Heart left ventricle (tissue), 16 donors: ENCODE results near the gene HLA-DQB2. TPM values are rescaled to one million over a fixed set of nuclear protein-coding genes. Genes with fewer than 3 reads are reported as not detected.

Source experiments
- ATAC-seq, 4 donors: fragments of 200-7000 bp; cut with Tn5 transposase; one replicate each; pipeline ENCODE4 v1.9.1; 2020 to 2022; ENCODE audit warnings: moderate library complexity in 4 of 4, mild to moderate bottlenecking in 3 of 4, moderate number of reproducible peaks in 1 of 4
- DNase-seq, 5 donors: peaks; one replicate each; pipeline ENCODE4 v3.0.0-alpha.2; 2020
- H3K27ac ChIP-seq, 12 donors: fragments of 200-600 bp; sonication (generic) in 4 of 12; one replicate each; pipeline versions ENCODE4 v1.5.0 to v1.8.0; 2016 to 2022; ENCODE audit warnings: mild to moderate bottlenecking in 2 of 12
- H3K27me3 ChIP-seq, 9 donors: fragments of 200-600 bp; sonication (generic) in 2 of 9; one replicate each; pipeline versions ENCODE4 v1.5.1 to v1.8.0; 2016 to 2022; ENCODE audit warnings: mild to moderate bottlenecking in 3 of 9
- H3K36me3 ChIP-seq, 9 donors: fragments of 200-600 bp; sonication (generic) in 2 of 9; one replicate each; pipeline versions ENCODE4 v1.5.0 to v1.8.0; 2018 to 2022; ENCODE audit warnings: mild to moderate bottlenecking in 2 of 9
- H3K4me1 ChIP-seq, 12 donors: fragments of 200-600 bp; sonication (generic) in 4 of 12; one replicate each; pipeline versions ENCODE4 v1.5.0 to v1.8.0; 2016 to 2022; ENCODE audit warnings: mild to moderate bottlenecking in 3 of 12
- H3K4me3 ChIP-seq, 12 donors: fragments of 200-600 bp; sonication (generic) in 4 of 12; one replicate each; pipeline versions ENCODE4 v1.5.0 to v1.8.0; 2017 to 2022; ENCODE audit warnings: mild to moderate bottlenecking in 9 of 12, moderate library complexity in 4 of 12
- H3K9me3 ChIP-seq, 12 donors: fragments of 200-600 bp; sonication (generic) in 4 of 12; one replicate each; pipeline versions ENCODE4 v1.5.0 to v1.8.0; 2016 to 2022; ENCODE audit warnings: mild to moderate bottlenecking in 1 of 12
- CTCF ChIP-seq, 12 donors: fragments of 200-600 bp; sonication (generic) in 4 of 12; IDR thresholded peaks; one replicate each; pipeline versions ENCODE4 v1.5.0 to v1.8.0; 2018 to 2022; ENCODE audit warnings: antibody characterized with exemption in 12 of 12, mild to moderate bottlenecking in 5 of 12
- POLR2A ChIP-seq, 2 donors: fragments of 450-650 bp; IDR thresholded peaks; one replicate each; pipeline ENCODE4 v1.6.1; 2017; ENCODE audit warnings: antibody characterized with exemption in 2 of 2, mild to moderate bottlenecking in 2 of 2, moderate library complexity in 2 of 2
- intact Hi-C, 10 donors: fragments of 100-400 bp; cut with DNase I; formaldehyde crosslinking; loops; one replicate each; pipeline versions ENCODE4 v1.11.1 to v1.14.2; 2022
- microRNA-seq, 4 donors: library from miRNA; unstranded; fragments of <30 nt; microRNA quantifications; one replicate each; pipeline versions ENCODE4 to v1.2.0, GENCODE V29; 2017 to 2020
- polyA plus RNA-seq, 2 donors: library from polyadenylated mRNA; stranded (reverse); fragments of 200-250 nt; gene quantifications; one replicate each; pipeline ENCODE4 v1.2.3, GENCODE V29; 2013
- total RNA-seq, 9 donors: library from RNA; depleted of rRNA in 2 of 9; stranded (reverse); fragments of >200 nt in 2 of 9; fragmentation: NEBNext Ultra II Directional in 3 of 9; extraction: Animal tissue kit (Norgen Biotek cat#: 25700) in 3 of 9; gene quantifications; one replicate each; pipeline versions ENCODE4 v1.1.0 to v1.2.4, GENCODE V29; 2016 to 2023
- donor health status: ischemic (EF 13 %, LVEDD 7.1; RV severe dilation, severe dysfunction).
- donor health status: healthy with polysubstance abuse.
- donor health status: DM: no; HTN: yes; CAD: no.
- donor health status: DM: no; HTN: no; CAD: no.
- donor health status: ischemic (EF 25% LVEDD 6.9; RV normal size, moderate dysfunction).
- donor health status: ischemic (EF 25% LVEDD 5.7; RV mildly dilated, moderate dysfunction).
- donor health status: healthy.
- donor health status: DM: yes; HTN: yes; CAD: no.
- donor health status: ischemic (EF 35%, LVEDD 5.7; RV mildly dilated, moderate dysfunction).
- donor health status: nonischemic (EF 11% LVEDD 7.7; RV severe dilation, severe dysfunction).
- donor health status: DM: yes; HTN: yes; CAD: no.
- donor health status: PGD.
- donor health status: ischemic (EF 29% LVEDD 5.4; RV normal size, mild dysfunction).
- donor health status: nonischemic (EF 23%, LVEDD 6.1; RV moderate dilation, normal function).

Gene HLA-DQB2
- total and polyA plus RNA-seq, 11 donors, result 0.55 to 26.4 (median 1.5) TPM; not detected in 5

DNA sequence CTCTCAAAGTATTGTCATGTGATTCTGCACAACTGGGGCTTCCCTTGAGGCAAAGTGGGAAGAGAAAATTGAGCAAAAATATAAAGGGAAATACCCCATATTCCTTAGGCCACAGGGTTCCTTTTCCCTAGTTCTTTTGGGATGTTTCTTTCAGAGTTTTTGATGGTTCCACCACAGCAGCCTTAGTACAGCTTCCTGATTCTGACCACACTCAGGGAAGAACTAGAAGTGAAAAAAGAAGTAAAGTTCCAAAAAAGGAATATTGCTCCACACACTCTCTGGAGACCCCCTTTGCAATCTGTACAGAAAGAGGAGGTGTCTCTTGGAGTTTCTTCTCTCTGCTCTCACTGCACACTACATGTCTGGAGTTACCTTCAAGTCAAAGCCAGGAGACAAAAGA, 50.1 kb downstream of the HLA-DQB2 start:
- intact Hi-C loops, result loop anchor here in 2 of 10 donors (5.0 to 10.0 kb wide), 2 partner anchors 69 to 72 kb away; no protein-coding TSS in a partner anchor
- DNase-seq, result no peak

GRCh38 chr6:32709625-32710024, 53.7 kb downstream of the HLA-DQB2 start:
- H3K4me1 ChIP-seq, result no peaks in the 10 kb centered on the region
- ATAC-seq (no peak), DNase-seq (no peak)
- H3K36me3 ChIP-seq, result no peaks in the 10 kb centered on the region
- no peak overlapping the region for H3K4me3 ChIP-seq
- no peaks in the 10 kb centered on the region for H3K27me3 ChIP-seq
- H3K27ac ChIP-seq, result no peak overlapping the region
- no peak for TF ChIP-seq POLR2A (IDR thresholded peaks at IDR 0.05)
- TF ChIP-seq CTCF (IDR thresholded peaks at IDR 0.05), result no peak
- intact Hi-C loops, result loop anchor here in 6 of 10 donors (5.0 to 10.0 kb wide), 5 partner anchors 73 to 465 kb away; no protein-coding TSS in a partner anchor
- no peaks in the 10 kb centered on the region for H3K9me3 ChIP-seq

More for the DNA sequence above, 50.1 kb downstream of the HLA-DQB2 start:
- Histone ChIP-seq H3K4me1 (no peaks in the 10 kb centered on the region), H3K27ac (no peak overlapping the region), H3K27me3 (peaks cover 0 to 12% (median 0%) of the 10 kb centered on the region in 9 donors), H3K36me3 (no peaks in the 10 kb centered on the region), H3K9me3 (no peaks in the 10 kb centered on the region), H3K4me3 (no peak overlapping the region)
- ATAC-seq, result no peak
- TF ChIP-seq POLR2A (IDR thresholded peaks at IDR 0.05) (no peak), CTCF (IDR thresholded peaks at IDR 0.05) (no peak)

Small RNA genes lying within 50 kb of the gene (microRNA-seq; reads per million reads assigned to microRNA genes)
- 0 reads per million in 4 donors for gene MIR3135B

Other genes starting within 250 kb of the HLA-DQB2 start
- 10 to 100 TPM in 8 of 9 donors, 1 to 10 TPM in 1; 1.3 to 93.6 (median 50.7) TPM for gene HLA-DRB5, start 233.2 kb downstream of the HLA-DQB2 start, total RNA-seq
- gene HLA-DRB5, start 233.2 kb downstream of the HLA-DQB2 start, polyA plus RNA-seq, result 1 to 10 TPM in 1 of 2 donors, under 1 TPM in 1; 0.38 to 2.7 TPM
- 100 to 1,000 TPM in 3 of 9 donors, 10 to 100 TPM in 6; 12.3 to 404 (median 86.3) TPM for gene HLA-DRB1, start 173.7 kb downstream of the HLA-DQB2 start, total RNA-seq
- 10 to 100 TPM; 32.3 to 76.3 TPM for gene HLA-DRB1, start 173.7 kb downstream of the HLA-DQB2 start, polyA plus RNA-seq
- 100 to 1,000 TPM in 1 of 9 donors, 10 to 100 TPM in 5, 1 to 10 TPM in 2, not detected in 1; 1.2 to 154 (median 14.1) TPM for gene HLA-DQA1, start 126.1 kb downstream of the HLA-DQB2 start, total RNA-seq
- 1 to 10 TPM; 5.3 to 8.7 TPM for gene HLA-DQA1, start 126.1 kb downstream of the HLA-DQB2 start, polyA plus RNA-seq
- gene HLA-DQB1, start 96.9 kb downstream of the HLA-DQB2 start, total RNA-seq, result 10 to 100 TPM in 6 of 9 donors, 1 to 10 TPM in 2, under 1 TPM in 1; 0.38 to 86.5 (median 14.9) TPM
- 10 to 100 TPM; 15.4 to 28.9 TPM for gene HLA-DQB1, start 96.9 kb downstream of the HLA-DQB2 start, polyA plus RNA-seq
- gene HLA-DQA2, start 22.1 kb downstream of the HLA-DQB2 start, total RNA-seq, result 10 to 100 TPM in 2 of 9 donors, 1 to 10 TPM in 1, under 1 TPM in 3, not detected in 3; 0.14 to 34.4 (median 1.6) TPM
- not detected for gene HLA-DQA2, start 22.1 kb downstream of the HLA-DQB2 start, polyA plus RNA-seq
- 1 to 10 TPM in 1 of 9 donors, under 1 TPM in 6, not detected in 2; 0.25 to 2.7 (median 0.60) TPM for gene HLA-DOB, start 53.5 kb upstream of the HLA-DQB2 start, total RNA-seq
- gene HLA-DOB, start 53.5 kb upstream of the HLA-DQB2 start, polyA plus RNA-seq, result under 1 TPM; 0.30 to 0.76 TPM
- 100 to 1,000 TPM in 1 of 9 donors, 10 to 100 TPM in 6, 1 to 10 TPM in 2; 5.4 to 107 (median 14.9) TPM for gene TAP2, start 75.2 kb upstream of the HLA-DQB2 start, total RNA-seq
- 10 to 100 TPM in 1 of 2 donors, 1 to 10 TPM in 1; 7.7 to 12.0 TPM for gene TAP2, start 75.2 kb upstream of the HLA-DQB2 start, polyA plus RNA-seq
- 100 to 1,000 TPM in 1 of 9 donors, 10 to 100 TPM in 8; 11.1 to 115 (median 15.2) TPM for gene PSMB8, start 80.5 kb upstream of the HLA-DQB2 start, total RNA-seq
- gene PSMB8, start 80.5 kb upstream of the HLA-DQB2 start, polyA plus RNA-seq, result 10 to 100 TPM; 23.1 to 32.6 TPM
- gene TAP1, start 90.2 kb upstream of the HLA-DQB2 start, total RNA-seq, result 100 to 1,000 TPM in 1 of 9 donors, 10 to 100 TPM in 8; 15.1 to 207 (median 20.3) TPM
- 10 to 100 TPM; 21.6 to 44.5 TPM for gene TAP1, start 90.2 kb upstream of the HLA-DQB2 start, polyA plus RNA-seq
- gene PSMB9, start 90.7 kb upstream of the HLA-DQB2 start, total RNA-seq, result 100 to 1,000 TPM in 1 of 9 donors, 10 to 100 TPM in 7, 1 to 10 TPM in 1; 8.9 to 182 (median 14.6) TPM
- gene PSMB9, start 90.7 kb upstream of the HLA-DQB2 start, polyA plus RNA-seq, result 10 to 100 TPM; 15.7 to 23.3 TPM
- 100 to 1,000 TPM in 1 of 9 donors, 10 to 100 TPM in 1, 1 to 10 TPM in 7; 2.7 to 127 (median 9.3) TPM for gene HLA-DMB, start 177.5 kb upstream of the HLA-DQB2 start, total RNA-seq
- 1 to 10 TPM; 3.7 to 4.8 TPM for gene HLA-DMB, start 177.5 kb upstream of the HLA-DQB2 start, polyA plus RNA-seq
- 100 to 1,000 TPM in 1 of 9 donors, 10 to 100 TPM in 6, 1 to 10 TPM in 2; 5.4 to 150 (median 16.2) TPM for gene HLA-DMA, start 189.6 kb upstream of the HLA-DQB2 start, total RNA-seq
- gene HLA-DMA, start 189.6 kb upstream of the HLA-DQB2 start, polyA plus RNA-seq, result 10 to 100 TPM in 1 of 2 donors, 1 to 10 TPM in 1; 8.0 to 20.4 TPM
- 100 to 1,000 TPM in 2 of 9 donors, 10 to 100 TPM in 7; 56.8 to 107 (median 73.5) TPM for gene BRD2, start 205.1 kb upstream of the HLA-DQB2 start, total RNA-seq
- 10 to 100 TPM; 61.9 to 67.8 TPM for gene BRD2, start 205.1 kb upstream of the HLA-DQB2 start, polyA plus RNA-seq
- 10 to 100 TPM in 2 of 9 donors, 1 to 10 TPM in 4, under 1 TPM in 3; 0.44 to 32.4 (median 1.5) TPM for gene HLA-DOA, start 246.1 kb upstream of the HLA-DQB2 start, total RNA-seq
- 1 to 10 TPM in 1 of 2 donors, under 1 TPM in 1; 0.78 to 1.2 TPM for gene HLA-DOA, start 246.1 kb upstream of the HLA-DQB2 start, polyA plus RNA-seq